ENCODE measurements around the gene MED31.
A peak's percentile ranks its signal among the peaks of the same experiment; 100 is the strongest.
"Not testable (repeated sequence)": the region's sequence is repeated elsewhere in the genome, so short reads cannot be mapped to it uniquely, and the experiment has no call there.

MED31 gene

GRCh38 chr17:6651354-6651918 lies at the start of gene MED31, which contains the start of gene C17orf100:
Gene MED31, minus strand, starts transcription at chr17:6651605. Its CDS starts 77 bp downstream, at chr17:6651528.
Gene C17orf100, plus strand, starts transcription at chr17:6651762. Its CDS starts 152 bp downstream, at chr17:6651914.
- peak; percentile 90 to 91 for DNase-seq

GRCh38 chr17:6700948-6701307 lies 49.5 kb upstream of the MED31 start:
- DNase-seq, result no peak

- no peak for DNase-seq
Observed at GRCh38 chr17:6699997-6700947, 48.9 kb upstream of the MED31 start.

- DNase-seq, result no peak
Observed at GRCh38 chr17:6698004-6698403, 46.6 kb upstream of the MED31 start.

- no peak for DNase-seq
Observed at GRCh38 chr17:6696906-6697305, 45.5 kb upstream of the MED31 start.

GRCh38 chr17:6695565-6695964 lies 44.2 kb upstream of the MED31 start:
- DNase-seq, result no peak

- no peak for DNase-seq
Observed at GRCh38 chr17:6695051-6695450, 43.6 kb upstream of the MED31 start.

- not testable (repeated sequence) for DNase-seq
Observed at GRCh38 chr17:6691958-6692357, 40.6 kb upstream of the MED31 start.

GRCh38 chr17:6691546-6691945 lies 40.1 kb upstream of the MED31 start:
- no peak for DNase-seq

GRCh38 chr17:6690641-6691040 lies 39.2 kb upstream of the MED31 start:
- DNase-seq, result no peak

- no peak for DNase-seq
Observed at GRCh38 chr17:6688944-6689343, 37.5 kb upstream of the MED31 start.

GRCh38 chr17:6686026-6686425 lies 34.6 kb upstream of the MED31 start:
- no peak for DNase-seq

- DNase-seq, result no peak
Observed at GRCh38 chr17:6684881-6685767, 33.7 kb upstream of the MED31 start.

- no peak for DNase-seq
Observed at GRCh38 chr17:6684460-6684783, 33.0 kb upstream of the MED31 start.

- DNase-seq, result no peak
Observed at GRCh38 chr17:6683730-6684459, 32.5 kb upstream of the MED31 start.

- DNase-seq, result no peak
Observed at GRCh38 chr17:6683081-6683684, 31.8 kb upstream of the MED31 start.

GRCh38 chr17:6682339-6682738 lies 30.9 kb upstream of the MED31 start:
- no peak for DNase-seq

GRCh38 chr17:6681671-6682070 lies 30.3 kb upstream of the MED31 start:
- DNase-seq, result no peak

- no peak for DNase-seq
Observed at GRCh38 chr17:6681176-6681575, 29.8 kb upstream of the MED31 start.

GRCh38 chr17:6679241-6679640 lies 27.8 kb upstream of the MED31 start:
- DNase-seq, result no peak

- no peak for DNase-seq
Observed at GRCh38 chr17:6677946-6678345, 26.5 kb upstream of the MED31 start.

- no peak for DNase-seq
Observed at GRCh38 chr17:6677158-6677831, 25.9 kb upstream of the MED31 start.

Measured in activated CD4-positive, alpha-beta T cell treated with anti-CD3 and anti-CD28 coated beads for 4 hours (primary cell).